Measurements from ENCODE around the gene DEDD. TPM values are rescaled to one million over a fixed set of nuclear protein-coding genes. Genes with fewer than 3 reads are reported as not detected.

DEDD gene
- total and polyA plus RNA-seq, 2 donors (not counting 1 experiment from before 2014, with no cell fraction given), result 35.9 to 40.8 TPM

GRCh38 chr1:161182214-161182613, 49.7 kb upstream of the DEDD start:
- Mint-ChIP-seq H3K27ac (peak overlapping the region; percentile 91), H3K27me3 (no peaks in the 10 kb centered on the region), H3K4me1 (peaks cover 75% of the 10 kb centered on the region), H3K9me3 (ENCODE audit: insufficient read depth) (no peaks in the 10 kb centered on the region), H3K4me3 (peak overlapping the region; percentile 60)
- no peaks in the 10 kb centered on the region for H3K9me3 ChIP-seq (ENCODE audit: control extremely low read depth in 1 of 3, control insufficient read depth in 2 of 3, insufficient read depth in 1 of 3, low read length in 2 of 3)
- peak overlapping the region; percentile 60 for H3K4me2 ChIP-seq (replicated peaks; ENCODE audit: low read depth, low read length, poor library complexity, severe bottlenecking)
- peak overlapping the region; percentile 55 for H2AFZ ChIP-seq (ENCODE audit: insufficient read depth, low read depth, low read length, poor library complexity, severe bottlenecking)
- peak; percentile 4 for ATAC-seq (ENCODE audit: low read depth)
- TF ChIP-seq, protein P1, sequence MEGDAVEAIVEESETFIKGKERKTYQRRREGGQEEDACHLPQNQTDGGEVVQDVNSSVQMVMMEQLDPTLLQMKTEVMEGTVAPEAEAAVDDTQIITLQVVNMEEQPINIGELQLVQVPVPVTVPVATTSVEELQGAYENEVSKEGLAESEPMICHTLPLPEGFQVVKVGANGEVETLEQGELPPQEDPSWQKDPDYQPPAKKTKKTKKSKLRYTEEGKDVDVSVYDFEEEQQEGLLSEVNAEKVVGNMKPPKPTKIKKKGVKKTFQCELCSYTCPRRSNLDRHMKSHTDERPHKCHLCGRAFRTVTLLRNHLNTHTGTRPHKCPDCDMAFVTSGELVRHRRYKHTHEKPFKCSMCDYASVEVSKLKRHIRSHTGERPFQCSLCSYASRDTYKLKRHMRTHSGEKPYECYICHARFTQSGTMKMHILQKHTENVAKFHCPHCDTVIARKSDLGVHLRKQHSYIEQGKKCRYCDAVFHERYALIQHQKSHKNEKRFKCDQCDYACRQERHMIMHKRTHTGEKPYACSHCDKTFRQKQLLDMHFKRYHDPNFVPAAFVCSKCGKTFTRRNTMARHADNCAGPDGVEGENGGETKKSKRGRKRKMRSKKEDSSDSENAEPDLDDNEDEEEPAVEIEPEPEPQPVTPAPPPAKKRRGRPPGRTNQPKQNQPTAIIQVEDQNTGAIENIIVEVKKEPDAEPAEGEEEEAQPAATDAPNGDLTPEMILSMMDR (IDR thresholded peaks at IDR 0.05), result no peak
- TF ChIP-seq EZH2 (IDR thresholded peaks at IDR 0.05; ENCODE audit: borderline replicate concordance, insufficient read depth, low read depth, low read length, poor library complexity, severe bottlenecking), result no peak
- intact Hi-C loops (cut with micrococcal nuclease), result no loop called here
- H4K20me1 ChIP-seq (ENCODE audit: control insufficient read depth, insufficient read depth, low read length, poor library complexity, severe bottlenecking), result no peaks in the 10 kb centered on the region
- no peaks in the 10 kb centered on the region for H3K27me3 ChIP-seq (replicated peaks in 1 of 4; ENCODE audit: control extremely low read depth in 1 of 4, control insufficient read depth in 3 of 4, insufficient read depth in 4 of 4, low read length in 3 of 4)
- H3K4me3 ChIP-seq (ENCODE audit: control extremely low read depth in 1 of 5, extremely low read depth in 1 of 5, insufficient read depth in 1 of 5, low read depth in 2 of 5, low read length in 4 of 5), result peak overlapping the region in 1 of 5 experiments; percentile 19
- WGBS (ENCODE audit: insufficient coverage), result 86% methylated on average over 1 of the region's 1 CpG
- H3K9ac ChIP-seq (ENCODE audit: low read length), result no peak overlapping the region
- CTCF ChIA-PET, result interaction anchor here (0.8 to 5.4 kb wide), 7 partner anchors 11 to 185 kb away, joined by 3 to 64 read pairs (median 16); partner anchors contain the start of genes CFAP126, NDUFS2, PPOX and TOMM40L
- H3K79me2 ChIP-seq (ENCODE audit: control insufficient read depth, insufficient read depth, low read length), result peaks cover under 1% of the 10 kb centered on the region
- DNase-seq, result no peak
- POLR2A ChIA-PET, result interaction anchor here (1.5 to 1.6 kb wide), 3 partner anchors 13 to 44 kb away, joined by 5 to 7 read pairs (median 5); partner anchors contain the start of genes PPOX and TOMM40L
- peak overlapping the region; percentile 49 to 60 for H3K27ac ChIP-seq (ENCODE audit: low read length in 2 of 2)
- H3K36me3 ChIP-seq (replicated peaks in 1 of 2; ENCODE audit: control extremely low read depth in 1 of 2, control insufficient read depth in 1 of 2, extremely low read depth in 1 of 2, insufficient read depth in 2 of 2, low read length in 1 of 2), result no peaks in the 10 kb centered on the region
- H3K4me1 ChIP-seq (ENCODE audit: control insufficient read depth in 2 of 2, insufficient read depth in 2 of 2, low read length in 2 of 2), result peaks cover 60 to 80% of the 10 kb centered on the region in 2 donors

- Histone ChIP-seq H3K27me3 (replicated peaks in 1 of 4; ENCODE audit: control extremely low read depth in 1 of 4, control insufficient read depth in 3 of 4, insufficient read depth in 4 of 4, low read length in 3 of 4) (no peaks in the 10 kb centered on the region), H3K36me3 (replicated peaks in 1 of 2; ENCODE audit: control extremely low read depth in 1 of 2, control insufficient read depth in 1 of 2, extremely low read depth in 1 of 2, insufficient read depth in 2 of 2, low read length in 1 of 2) (peaks cover 0 to 6% of the 10 kb centered on the region in 2 experiments), H4K20me1 (ENCODE audit: control insufficient read depth, insufficient read depth, low read length, poor library complexity, severe bottlenecking) (peaks cover 9% of the 10 kb centered on the region), H2AFZ (ENCODE audit: insufficient read depth, low read depth, low read length, poor library complexity, severe bottlenecking) (no peak overlapping the region), H3K4me3 (ENCODE audit: control extremely low read depth in 1 of 5, extremely low read depth in 1 of 5, insufficient read depth in 1 of 5, low read depth in 2 of 5, low read length in 4 of 5) (no peak overlapping the region), H3K9ac (ENCODE audit: low read length) (no peak overlapping the region), H3K4me1 (ENCODE audit: control insufficient read depth in 2 of 2, insufficient read depth in 2 of 2, low read length in 2 of 2) (peaks cover 57 to 78% of the 10 kb centered on the region in 2 donors), H3K9me3 (ENCODE audit: control extremely low read depth in 1 of 3, control insufficient read depth in 2 of 3, insufficient read depth in 1 of 3, low read length in 2 of 3) (no peaks in the 10 kb centered on the region), H3K79me2 (ENCODE audit: control insufficient read depth, insufficient read depth, low read length) (peaks cover 16% of the 10 kb centered on the region), H3K27ac (ENCODE audit: low read length in 2 of 2) (no peak overlapping the region), H3K4me2 (replicated peaks; ENCODE audit: low read depth, low read length, poor library complexity, severe bottlenecking) (no peak overlapping the region)
- intact Hi-C loops (cut with micrococcal nuclease), result no loop called here
- no peak for DNase-seq
- 58% methylated on average over 1 of the region's 1 CpG for WGBS (ENCODE audit: insufficient coverage)
- CTCF ChIA-PET, result interaction anchor here (0.5 to 5.4 kb wide), 6 partner anchors 13 to 202 kb away, joined by 3 to 64 read pairs (median 10); partner anchors contain the start of genes PPOX and TOMM40L
- Mint-ChIP-seq H3K4me3 (no peak overlapping the region), H3K27me3 (no peaks in the 10 kb centered on the region), H3K27ac (peak overlapping the region; percentile 16), H3K4me1 (peaks cover 75% of the 10 kb centered on the region), H3K9me3 (ENCODE audit: insufficient read depth) (no peaks in the 10 kb centered on the region)
- no peak for ATAC-seq (ENCODE audit: low read depth)
- no peak for TF ChIP-seq EZH2 (IDR thresholded peaks at IDR 0.05; ENCODE audit: borderline replicate concordance, insufficient read depth, low read depth, low read length, poor library complexity, severe bottlenecking)
- TF ChIP-seq, protein P1 (IDR thresholded peaks at IDR 0.05), result peak; percentile 18
- POLR2A ChIA-PET, result interaction anchor here (0.9 kb wide), 1 partner anchor 111 kb away, joined by 7 read pairs; the partner anchor contains the start of gene ARHGAP30
Measured at GRCh38 chr1:161180639-161181038, 48.2 kb upstream of the DEDD start.
